Measurements from ENCODE around the gene GPD1L. TPM values are rescaled to one million over a fixed set of nuclear protein-coding genes. Genes with fewer than 3 reads are reported as not detected.
"Not testable (repeated sequence)": the region's sequence is repeated elsewhere in the genome, so short reads cannot be mapped to it uniquely, and the experiment has no call there.

Gene GPD1L
- total and polyA plus RNA-seq, 2 of the 4 experiments (the other 2 are of a cell fraction): 3.9 to 7.9 TPM

- TF ChIP-seq CTCF (conservative IDR thresholded peaks at IDR 0.05; ENCODE audit: low read depth, low read length) (no peak), SMC3 (IDR thresholded peaks at IDR 0.05; ENCODE audit: low read depth, low read length) (no peak)
Observed at GRCh38 chr3:32106929-32107362, 526 bp downstream of the GPD1L start (continued).

- H2BK20ac ChIP-seq (ENCODE audit: low read depth, low read length); H3K4me3 ChIP-seq (ENCODE audit: insufficient read depth, low read depth, low read length); H3K18ac ChIP-seq (ENCODE audit: low read depth, low read length); H4K5ac ChIP-seq (ENCODE audit: low read depth, low read length); H3K9me3 ChIP-seq (ENCODE audit: control insufficient read depth, insufficient read depth, low read length); H3K79me1 ChIP-seq (ENCODE audit: low read depth in 1 of 2, low read length in 2 of 2); ATAC-seq (ENCODE audit: low read depth); H2AFZ ChIP-seq (replicated peaks; ENCODE audit: low read length, poor library complexity); H4K20me1 ChIP-seq (ENCODE audit: insufficient read depth, low read length); H4K8ac ChIP-seq (ENCODE audit: low read depth in 2 of 2, low read length in 2 of 2); H3K4ac ChIP-seq (ENCODE audit: low read depth, low read length); H4K91ac ChIP-seq (ENCODE audit: insufficient read depth, low read depth, low read length); in situ Hi-C loops (cut with MboI; ENCODE audit: low sequenced_read_pairs); H2AK5ac ChIP-seq (ENCODE audit: low read depth, low read length); DNase-seq; BruUV-seq (replicated peaks); H3K27me3 ChIP-seq (ENCODE audit: control insufficient read depth, insufficient read depth, low read length); H2AK9ac ChIP-seq (replicated peaks; ENCODE audit: low read depth, low read length, poor library complexity); H3K23ac ChIP-seq (ENCODE audit: low read depth, low read length); H3K14ac ChIP-seq (replicated peaks; ENCODE audit: low read depth, low read length); H2BK15ac ChIP-seq (ENCODE audit: low read depth, low read length); H3K4me2 ChIP-seq (ENCODE audit: low read depth, low read length); H3K4me1 ChIP-seq (ENCODE audit: control insufficient read depth, insufficient read depth, low read length); CTCF ChIA-PET; POLR2A ChIA-PET (ENCODE audit: unreplicated experiment); H3K27ac ChIP-seq (ENCODE audit: insufficient read depth, low read length); H3K9ac ChIP-seq (ENCODE audit: low read depth, low read length); H3K56ac ChIP-seq (ENCODE audit: extremely low read depth, insufficient read depth, low read length); H3K36me3 ChIP-seq (ENCODE audit: control insufficient read depth, insufficient read depth, low read length); H2BK5ac ChIP-seq (ENCODE audit: low read depth, low read length, poor library complexity, severe bottlenecking); H2BK120ac ChIP-seq (ENCODE audit: low read depth, low read length); dilution Hi-C loops (cut with HindIII; ENCODE audit: low sequenced_read_pairs, unreplicated experiment); H3K9me1 ChIP-seq (ENCODE audit: insufficient read depth, low read length): not testable (repeated sequence)
- 88% methylated on average over 5 of the region's 9 CpGs; no CpG with 5 or more reads in 1 of the 2 experiments for WGBS, 2 experiments (ENCODE audit: extremely low coverage in 2 of 2, insufficient read length in 1 of 2)
- intact Hi-C loops (cut with micrococcal nuclease): loop anchor here (5.0 kb wide), 1 partner anchor 476 kb away; no protein-coding TSS in a partner anchor
Observed at GRCh38 chr3:32108224-32108623, 1.8 kb downstream of the GPD1L start.
